ENCODE data around the gene ACAN. TPM values are rescaled to one million over a fixed set of nuclear protein-coding genes. Genes with fewer than 3 reads are reported as not detected.

Gene ACAN
- total RNA-seq, 1 experiment from 2014 or later: 0.03 TPM

DNA sequence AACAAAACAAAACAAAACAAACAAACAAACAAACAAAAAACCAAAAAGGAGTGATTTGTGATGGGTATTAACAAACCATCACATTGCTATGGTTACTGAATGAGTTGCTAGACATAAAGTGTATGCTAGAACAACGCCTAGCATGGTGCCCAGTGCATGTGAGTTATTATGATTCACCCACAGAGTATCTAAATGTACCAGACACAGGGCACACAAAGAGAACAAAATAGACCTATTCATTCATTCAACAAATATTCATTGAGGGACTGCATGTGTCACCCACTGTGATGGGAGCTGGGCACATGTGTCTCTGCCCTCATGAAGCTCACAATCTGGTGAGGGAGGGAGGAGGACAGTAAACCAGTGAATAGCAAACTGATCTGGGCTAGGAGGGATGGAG, 11.6 kb upstream of the ACAN start:
- H3K36me3 ChIP-seq (ENCODE audit: control insufficient read depth, insufficient read depth, low read length): no peaks in the 10 kb centered on the region
- TF ChIP-seq POLR2AphosphoS5 (IDR thresholded peaks at IDR 0.05; ENCODE audit: low read depth, low read length) (no peak), SIN3A (IDR thresholded peaks at IDR 0.05; ENCODE audit: borderline replicate concordance, insufficient read depth, low read depth, low read length) (no peak), REST (IDR thresholded peaks at IDR 0.05; ENCODE audit: insufficient read depth in 1 of 2, low read depth in 2 of 2, low read length in 1 of 2) (no peak), TCF7L2 (IDR thresholded peaks at IDR 0.05; ENCODE audit: low read depth, low read length) (no peak)
- TF ChIP-seq, protein P1, sequence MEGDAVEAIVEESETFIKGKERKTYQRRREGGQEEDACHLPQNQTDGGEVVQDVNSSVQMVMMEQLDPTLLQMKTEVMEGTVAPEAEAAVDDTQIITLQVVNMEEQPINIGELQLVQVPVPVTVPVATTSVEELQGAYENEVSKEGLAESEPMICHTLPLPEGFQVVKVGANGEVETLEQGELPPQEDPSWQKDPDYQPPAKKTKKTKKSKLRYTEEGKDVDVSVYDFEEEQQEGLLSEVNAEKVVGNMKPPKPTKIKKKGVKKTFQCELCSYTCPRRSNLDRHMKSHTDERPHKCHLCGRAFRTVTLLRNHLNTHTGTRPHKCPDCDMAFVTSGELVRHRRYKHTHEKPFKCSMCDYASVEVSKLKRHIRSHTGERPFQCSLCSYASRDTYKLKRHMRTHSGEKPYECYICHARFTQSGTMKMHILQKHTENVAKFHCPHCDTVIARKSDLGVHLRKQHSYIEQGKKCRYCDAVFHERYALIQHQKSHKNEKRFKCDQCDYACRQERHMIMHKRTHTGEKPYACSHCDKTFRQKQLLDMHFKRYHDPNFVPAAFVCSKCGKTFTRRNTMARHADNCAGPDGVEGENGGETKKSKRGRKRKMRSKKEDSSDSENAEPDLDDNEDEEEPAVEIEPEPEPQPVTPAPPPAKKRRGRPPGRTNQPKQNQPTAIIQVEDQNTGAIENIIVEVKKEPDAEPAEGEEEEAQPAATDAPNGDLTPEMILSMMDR (IDR thresholded peaks at IDR 0.05): no peak
- intact Hi-C loops (cut with micrococcal nuclease; ENCODE audit: unreplicated experiment): no loop called here
- in situ Hi-C loops (cut with HindIII; ENCODE audit: low pct_unique_long_range_greater_than_20kb, low sequenced_read_pairs): no loop called here
- no peak overlapping the region for H3K4me3 ChIP-seq (ENCODE audit: low read depth in 2 of 2, low read length in 2 of 2)
- POLR2A ChIA-PET: no interaction called here
- CTCF ChIA-PET: no interaction called here
- DNase-seq (ENCODE audit: low read depth, low spot score): no peak
- peaks cover 5% of the 10 kb centered on the region for H3K27me3 ChIP-seq (ENCODE audit: control insufficient read depth, insufficient read depth, low read length)
- no peaks in the 10 kb centered on the region for H3K9me3 ChIP-seq (ENCODE audit: control insufficient read depth, insufficient read depth, low read depth, low read length)
- no peak for ATAC-seq
- H3K4me1 ChIP-seq (ENCODE audit: control insufficient read depth, insufficient read depth, low read length): no peaks in the 10 kb centered on the region
- BruUV-seq (replicated peaks): no TSS peak
- H3K27ac ChIP-seq (ENCODE audit: low read length): no peak overlapping the region

- ChIA-PET POLR2A (no interaction called here), CTCF (no interaction called here)
- Histone ChIP-seq H3K36me3 (ENCODE audit: control insufficient read depth, insufficient read depth, low read length) (no peaks in the 10 kb centered on the region), H3K27me3 (ENCODE audit: control insufficient read depth, insufficient read depth, low read length) (peaks cover 5% of the 10 kb centered on the region), H3K4me3 (ENCODE audit: low read depth in 2 of 2, low read length in 2 of 2) (no peak overlapping the region), H3K4me1 (ENCODE audit: control insufficient read depth, insufficient read depth, low read length) (no peaks in the 10 kb centered on the region), H3K9me3 (ENCODE audit: control insufficient read depth, insufficient read depth, low read depth, low read length) (no peaks in the 10 kb centered on the region), H3K27ac (ENCODE audit: low read length) (no peak overlapping the region)
- ATAC-seq (no peak; the same call in 1 of the 2 replicates), DNase-seq (ENCODE audit: low read depth, low spot score) (no peak)
- intact Hi-C loops (cut with micrococcal nuclease; ENCODE audit: unreplicated experiment) (no loop called here), in situ Hi-C loops (cut with HindIII; ENCODE audit: low pct_unique_long_range_greater_than_20kb, low sequenced_read_pairs) (no loop called here)
- BruUV-seq (replicated peaks): no TSS peak
- no peak for TF ChIP-seq REST (IDR thresholded peaks at IDR 0.05; ENCODE audit: insufficient read depth in 1 of 2, low read depth in 2 of 2, low read length in 1 of 2)
These were observed 10.6 kb upstream of the ACAN start for GRCh38 chr15:88792342-88793282.

All from Panc1 (cell line).